SK-N-MC (cell line): ENCODE data around the gene ISG20.

ENCODE experiments used
- EZH2 ChIP-seq: fragments of 200-600 bp; sonication (generic); IDR thresholded peaks from one replicate; pipeline ENCODE4 v1.6.1; 2017; ENCODE audit warnings: antibody characterized with exemption
- FOXP2 ChIP-seq: optimal IDR thresholded peaks from 2 replicates; pipeline ENCODE3; 2011; ENCODE audit warnings: mild to moderate bottlenecking, moderate library complexity; ENCODE audit not compliant: insufficient read depth; ENCODE audit errors: extremely low read length, control extremely low read depth
- POLR2AphosphoS5 ChIP-seq: IDR thresholded peaks from 2 replicates; pipeline ENCODE4 v1.6.1; 2012; ENCODE audit warnings: mild to moderate bottlenecking, low read depth, low read length, borderline replicate concordance

DNA sequence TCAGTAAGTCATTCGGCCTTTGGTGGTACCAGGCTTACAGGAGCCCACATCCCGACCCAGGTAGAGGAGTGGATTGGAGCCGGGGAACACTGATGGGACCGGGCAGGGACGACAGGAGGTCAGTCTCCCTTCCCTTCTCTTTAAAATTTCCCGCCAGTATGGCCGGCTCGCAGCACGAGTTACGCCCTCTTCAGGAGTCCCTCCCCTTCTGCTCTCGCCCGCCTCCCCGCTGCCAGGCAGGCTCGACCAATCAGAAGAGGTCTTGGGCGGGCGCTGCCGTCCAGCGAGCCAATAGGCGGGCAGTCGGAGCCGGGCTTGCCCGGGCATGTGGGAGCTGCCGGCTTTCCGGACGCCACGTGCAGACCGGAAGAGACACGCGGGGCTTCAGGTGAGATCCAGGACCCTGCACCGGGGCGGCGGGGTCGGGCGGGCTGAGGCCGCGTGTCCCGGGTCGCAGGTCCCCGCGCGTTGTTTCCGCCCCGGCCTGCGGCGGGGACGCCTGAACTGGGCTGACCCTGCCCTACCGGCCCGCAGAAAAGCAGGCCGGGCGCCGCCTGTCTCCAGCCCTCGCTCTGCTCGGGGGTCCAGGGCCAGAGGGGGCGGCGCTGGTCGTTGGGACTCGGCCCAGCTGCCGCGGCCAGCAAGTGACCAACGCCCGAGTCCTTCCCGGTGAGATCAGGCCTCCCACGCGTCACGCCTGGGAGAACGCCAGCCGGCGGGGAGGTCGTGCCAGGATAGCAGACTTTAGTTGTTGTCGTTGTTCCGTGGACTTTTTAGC lies 17.6 kb upstream of the ISG20 start, which contains the start of gene AEN:
- no peak for TF ChIP-seq EZH2
- TF ChIP-seq POLR2AphosphoS5, result peak; percentile 69; the same call in 1 of the 2 replicates
- TF ChIP-seq FOXP2, result no peak
